Lung (tissue), 12 donors: Measurements from ENCODE around the gene HACD3. TPM values are rescaled to one million over a fixed set of nuclear protein-coding genes. Genes with fewer than 3 reads are reported as not detected.
A peak's percentile ranks its signal among the peaks of the same experiment; 100 is the strongest.

Source experiments
- ATAC-seq: fragments of 200-7000 bp; cut with Tn5 transposase; one replicate; pipeline ENCODE4 v1.9.1; 2020; ENCODE audit warnings: moderate number of reproducible peaks; ENCODE audit not compliant: insufficient read depth, low FRiP score
- DNase-seq, 3 donors: peaks; one replicate each; pipeline ENCODE4 v3.0.0-alpha.2; 2013 to 2017
- H3K27ac ChIP-seq, 2 donors: one replicate each; pipeline ENCODE4 v1.5.1; 2013; ENCODE audit warnings: mild to moderate bottlenecking in 2 of 2, moderate library complexity in 2 of 2, control low read depth in 1 of 2, inconsistent platforms in 1 of 2, low read depth in 1 of 2, low read length in 1 of 2
- H3K27me3 ChIP-seq, 3 donors: one replicate each; pipeline ENCODE4 v1.5.1; 2013; ENCODE audit warnings: low read length in 2 of 3; ENCODE audit not compliant: control insufficient read depth in 3 of 3, insufficient read depth in 3 of 3
- H3K36me3 ChIP-seq, 4 donors: one replicate each; pipeline ENCODE4 v1.5.1; 2013; ENCODE audit warnings: low read length in 4 of 4, mild to moderate bottlenecking in 1 of 4, moderate library complexity in 1 of 4; ENCODE audit not compliant: control insufficient read depth in 4 of 4, insufficient read depth in 4 of 4
- H3K4me1 ChIP-seq, 5 donors: one replicate each; pipeline ENCODE4 v1.5.1; 2013; ENCODE audit warnings: low read length in 5 of 5, mild to moderate bottlenecking in 2 of 5, moderate library complexity in 1 of 5; ENCODE audit not compliant: control insufficient read depth in 5 of 5, insufficient read depth in 5 of 5
- H3K4me3 ChIP-seq: one replicate; pipeline ENCODE4 v1.5.1; 2013; ENCODE audit warnings: mild to moderate bottlenecking, control low read depth, moderate library complexity
- H3K9ac ChIP-seq, 2 donors: one replicate each; pipeline ENCODE4 v1.5.1; 2013; ENCODE audit warnings: low read length in 2 of 2, control low read depth in 1 of 2; ENCODE audit not compliant: insufficient read depth in 1 of 2
- H3K9me3 ChIP-seq, 4 donors: one replicate each; pipeline ENCODE4 v1.5.1; 2013; ENCODE audit warnings: low read length in 3 of 4, mild to moderate bottlenecking in 1 of 4, moderate library complexity in 1 of 4; ENCODE audit not compliant: control insufficient read depth in 4 of 4, insufficient read depth in 3 of 4
- WGBS, 2 donors: extraction: QIAGEN DNeasy Blood & Tissue Kit; methylation state at CpG; one replicate each; pipeline ENCODE4 v1.1.7; 2013; 5-methylcytosine and 5-hydroxymethylcytosine counted together
- polyA plus RNA-seq, 2 donors: library from polyadenylated mRNA; stranded (reverse); fragments of 200-250 nt; gene quantifications; one replicate each; pipeline ENCODE4 v1.2.1, GENCODE V29; 2013
- total RNA-seq, 2 donors: library from RNA; depleted of rRNA in 1 of 2; stranded (reverse); fragments of >200 nt in 1 of 2; gene quantifications; one replicate each; pipeline ENCODE4 v1.2.1, GENCODE V29; 2014 to 2021
- TF ChIP-seq, protein P1 (sequence below): IDR thresholded peaks from 2 replicates; pipeline ENCODE4 v1.5.1; 2012; ENCODE audit warnings: mild to moderate bottlenecking; ENCODE audit errors: control extremely low read depth, extremely low read depth
- donor health status: control.
- donor health status: control.
- donor health status: Bipolar disorder and iron deficiency.
- donor health status: healthy.
- donor health status: DM: yes; HTN: yes; CAD: no.

HACD3 gene
- total and polyA plus RNA-seq, 4 donors, result 14.0 to 77.9 (median 31.0) TPM

GRCh38 chr15:65610871-65611718 is 80.8 kb downstream of the HACD3 start, which contains the start of gene INTS14:
TSS of gene INTS14 (minus strand) at chr15:65611131. CDS start at chr15:65607380, 3,751 bp downstream.
- peak; percentile 98 to 99 (median 98) for DNase-seq
- Histone ChIP-seq H3K9me3 (no peaks in the 10 kb centered on the region), H3K9ac (peak within 1 kb of the TSS; percentile 82 to 88), H3K4me3 (peak within 1 kb of the TSS; percentile 76), H3K27ac (peak within 1 kb of the TSS; percentile 94 to 97), H3K36me3 (peaks cover 0 to 2% (median 0%) of the 10 kb centered on the region in 4 donors), H3K27me3 (no peaks in the 10 kb centered on the region), H3K4me1 (peaks cover 0 to 20% (median 13%) of the 10 kb centered on the region in 5 donors)
- TF ChIP-seq, protein P1, sequence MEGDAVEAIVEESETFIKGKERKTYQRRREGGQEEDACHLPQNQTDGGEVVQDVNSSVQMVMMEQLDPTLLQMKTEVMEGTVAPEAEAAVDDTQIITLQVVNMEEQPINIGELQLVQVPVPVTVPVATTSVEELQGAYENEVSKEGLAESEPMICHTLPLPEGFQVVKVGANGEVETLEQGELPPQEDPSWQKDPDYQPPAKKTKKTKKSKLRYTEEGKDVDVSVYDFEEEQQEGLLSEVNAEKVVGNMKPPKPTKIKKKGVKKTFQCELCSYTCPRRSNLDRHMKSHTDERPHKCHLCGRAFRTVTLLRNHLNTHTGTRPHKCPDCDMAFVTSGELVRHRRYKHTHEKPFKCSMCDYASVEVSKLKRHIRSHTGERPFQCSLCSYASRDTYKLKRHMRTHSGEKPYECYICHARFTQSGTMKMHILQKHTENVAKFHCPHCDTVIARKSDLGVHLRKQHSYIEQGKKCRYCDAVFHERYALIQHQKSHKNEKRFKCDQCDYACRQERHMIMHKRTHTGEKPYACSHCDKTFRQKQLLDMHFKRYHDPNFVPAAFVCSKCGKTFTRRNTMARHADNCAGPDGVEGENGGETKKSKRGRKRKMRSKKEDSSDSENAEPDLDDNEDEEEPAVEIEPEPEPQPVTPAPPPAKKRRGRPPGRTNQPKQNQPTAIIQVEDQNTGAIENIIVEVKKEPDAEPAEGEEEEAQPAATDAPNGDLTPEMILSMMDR, result peak; percentile 25
- ATAC-seq, result peak; percentile 100
- WGBS, 2 donors, result 1% methylated on average over 56 to 64 of the region's 64 CpGs

DNA sequence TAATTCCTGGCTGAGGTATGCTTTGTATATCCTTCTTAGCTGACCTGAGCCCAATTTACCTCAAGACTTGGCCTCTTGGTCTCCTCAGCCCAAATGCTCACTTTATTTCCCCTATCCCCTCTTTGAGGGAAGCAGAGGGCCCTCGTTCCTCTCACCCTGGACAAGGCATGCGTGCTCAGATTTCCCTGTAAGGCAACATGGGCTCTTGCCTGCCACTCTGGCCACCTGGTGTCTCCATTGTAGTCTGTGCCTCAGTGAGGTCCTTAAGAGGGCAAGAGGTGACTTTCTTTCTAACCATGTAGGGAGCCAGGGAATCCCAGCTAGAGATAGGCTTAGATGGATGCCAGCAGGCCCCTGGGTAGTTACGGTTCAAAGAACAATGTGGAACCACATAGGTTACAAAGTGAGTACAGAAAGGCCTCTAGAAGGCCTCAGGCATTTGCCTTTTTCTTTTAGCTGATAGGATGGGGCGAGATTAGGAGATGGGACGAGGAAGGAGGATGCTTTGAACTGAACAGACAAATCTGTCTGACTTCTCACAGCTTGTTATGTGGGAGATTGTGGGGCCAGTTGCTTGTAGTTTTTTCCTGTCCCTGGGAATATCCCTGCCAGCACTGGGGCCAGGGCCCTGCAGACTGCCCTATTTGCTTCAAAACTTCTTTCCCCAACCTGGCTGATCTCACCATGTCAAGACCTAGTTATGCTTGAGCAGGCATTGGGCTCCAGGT is 81.8 kb downstream of the HACD3 start:
- Histone ChIP-seq H3K9ac (peak overlapping the region; percentile 82 to 88), H3K4me3 (peak overlapping the region; percentile 37), H3K27ac (peak overlapping the region; percentile 85 to 94), H3K4me1 (peaks cover 0 to 20% (median 13%) of the 10 kb centered on the region in 5 donors), H3K36me3 (peaks cover 0 to 2% (median 0%) of the 10 kb centered on the region in 4 donors), H3K9me3 (no peaks in the 10 kb centered on the region), H3K27me3 (no peaks in the 10 kb centered on the region)
- ATAC-seq, result no peak
- DNase-seq, result no peak
- 76 to 81% methylated on average over 5 of the region's 5 CpGs for WGBS, 2 donors
- TF ChIP-seq, protein P1, result no peak

DNA sequence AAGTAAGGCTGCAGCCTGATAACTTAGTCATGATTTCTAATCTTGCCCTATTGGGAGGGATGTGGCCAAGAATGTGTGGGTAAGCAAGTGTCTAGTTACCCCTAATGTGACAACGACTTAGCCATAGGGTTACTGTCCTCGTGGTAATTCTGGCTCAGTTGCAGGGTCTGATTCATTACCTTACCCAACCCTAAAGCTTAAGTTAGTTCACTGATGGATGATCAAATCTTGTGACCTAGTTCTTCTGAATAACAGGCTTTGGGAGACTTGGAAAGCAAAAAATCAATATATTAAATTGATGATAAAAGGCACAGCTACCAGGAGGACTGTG is 82.3 kb downstream of the HACD3 start:
- H3K27me3 ChIP-seq, result no peaks in the 10 kb centered on the region
- H3K9me3 ChIP-seq, result no peaks in the 10 kb centered on the region
- 66 to 72% methylated on average over 2 of the region's 2 CpGs for WGBS, 2 donors
- H3K4me1 ChIP-seq, result peaks cover 0 to 20% (median 13%) of the 10 kb centered on the region in 5 donors
- H3K4me3 ChIP-seq, result no peak overlapping the region
- H3K9ac ChIP-seq, result no peak overlapping the region
- H3K27ac ChIP-seq, result no peak overlapping the region
- TF ChIP-seq, protein P1, result no peak
- ATAC-seq (no peak), DNase-seq (no peak)
- no peaks in the 10 kb centered on the region for H3K36me3 ChIP-seq
